Ovary (tissue), 9 donors: Measurements from ENCODE around the gene BHMT2. TPM values are rescaled to one million over a fixed set of nuclear protein-coding genes. Genes with fewer than 3 reads are reported as not detected.

Experiments used
- DNase-seq, 5 donors: peaks; one replicate each; pipeline ENCODE4 v3.0.0-alpha.2; 2019 to 2020
- H3K27ac ChIP-seq, 2 donors: fragments of 200-600 bp; one replicate each; pipeline versions ENCODE4 v1.5.1 to v1.8.0; 2019 to 2022
- H3K27me3 ChIP-seq: fragments of 200-600 bp; one replicate; pipeline ENCODE4 v1.8.0; 2022
- H3K36me3 ChIP-seq: fragments of 200-600 bp; sonication (generic); one replicate; pipeline ENCODE4 v1.5.1; 2019
- H3K4me1 ChIP-seq: one replicate; pipeline ENCODE4 v1.8.1; 2013; ENCODE audit warnings: mild to moderate bottlenecking, moderate library complexity; ENCODE audit not compliant: insufficient read depth
- H3K4me3 ChIP-seq: fragments of 200-600 bp; sonication (generic); one replicate; pipeline ENCODE4 v1.5.1; 2017
- H3K9me3 ChIP-seq, 2 donors: fragments of 200-600 bp in 1 of 2; sonication (generic) in 1 of 2; one replicate each; pipeline versions ENCODE4 v1.5.1 to v1.8.1; 2013 to 2019; ENCODE audit warnings: mild to moderate bottlenecking in 1 of 2, moderate library complexity in 1 of 2
- EP300 ChIP-seq: sonication (generic); formaldehyde crosslinking; IDR thresholded peaks from one replicate; pipeline ENCODE4 v1.6.1; 2017; ENCODE audit warnings: antibody characterized with exemption
- POLR2A ChIP-seq: fragments of 450-650 bp; IDR thresholded peaks from one replicate; pipeline ENCODE4 v1.6.1; 2017; ENCODE audit warnings: antibody characterized with exemption, mild to moderate bottlenecking, moderate library complexity
- WGBS, 3 donors: extraction: QIAGEN DNeasy Blood & Tissue Kit in 1 of 3; methylation state at CpG; one replicate each; pipeline versions ENCODE4 v1.1.5 to v1.1.7; 2013 to 2017; 5-methylcytosine and 5-hydroxymethylcytosine counted together
- intact Hi-C, 4 donors: fragments of 100-400 bp; cut with DNase I; formaldehyde crosslinking; loops; one replicate each; pipeline versions ENCODE4 v1.11.0 to v1.15.1; 2022 to 2023
- polyA plus RNA-seq, 2 donors: library from polyadenylated mRNA; stranded (reverse); fragments of 200-250 nt in 1 of 2; fragments of 350-450 nt in 1 of 2; fragmentation: Illumina TruSeq in 1 of 2; extraction: RNeasy Lipid Tissue Mini Kit (QIAGEN cat#74804) in 1 of 2; gene quantifications; one replicate each; pipeline ENCODE4 v1.2.3, GENCODE V29; 2013 to 2014
- total RNA-seq, 7 donors: library from RNA; depleted of rRNA in 2 of 7; stranded (reverse); fragments of >200 nt in 2 of 7; fragmentation: NEBNext Ultra II Directional in 3 of 7; extraction: Animal tissue kit (Norgen Biotek cat#: 25700) in 3 of 7; gene quantifications; one replicate each; pipeline versions ENCODE4 v1.1.0 to v1.2.4, GENCODE V29; 2016 to 2023
- TF ChIP-seq, protein P1 (sequence below), 3 donors: fragments of 450-650 bp in 2 of 3; fragments of 200-600 bp in 1 of 3; IDR thresholded peaks; one replicate each; pipeline versions ENCODE4 v1.5.1 to v1.8.0; 2016 to 2022; ENCODE audit warnings: antibody characterized with exemption in 3 of 3, mild to moderate bottlenecking in 1 of 3
- donor health status: DM: no; HTN: no; CAD: no; lungs with moderate emphysema.
- donor health status: DM: no; HTN: no; CAD: no.
- donor health status: Bipolar disorder and iron deficiency.
- donor health status: DM: yes; HTN: yes; CAD: no.
- donor health status: DM: no; HTN: no; CAD: no.
- donor health status: DM: yes; HTN: yes; CAD: no.

BHMT2 gene
- total and polyA plus RNA-seq, 9 donors: 3.7 to 18.4 (median 7.9) TPM

DNA sequence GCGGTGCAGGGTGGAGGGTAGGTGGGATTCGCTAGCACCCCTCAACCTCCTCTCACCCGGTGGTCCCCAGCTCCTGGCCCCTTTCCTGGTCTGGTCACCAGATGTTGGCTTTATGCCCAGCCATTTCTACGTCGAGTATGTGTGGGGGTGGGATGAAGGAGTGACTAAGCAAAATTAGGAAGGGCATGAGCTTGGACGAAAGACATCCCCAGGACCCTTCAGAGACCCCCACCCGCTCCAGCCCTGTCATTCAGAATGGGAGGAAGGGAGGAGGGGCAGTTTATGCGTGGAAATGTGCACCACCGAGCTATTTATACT is 742 bp downstream of the BHMT2 start:
- Histone ChIP-seq H3K27me3 (no peaks in the 10 kb centered on the region), H3K27ac (peak overlapping the region in 1 of 2 donors; percentile 48), H3K4me1 (peaks cover 1% of the 10 kb centered on the region), H3K4me3 (peak overlapping the region; percentile 39), H3K9me3 (no peaks in the 10 kb centered on the region), H3K36me3 (no peaks in the 10 kb centered on the region)
- WGBS, 3 donors: 19 to 29% (median 23%) methylated on average over 9 of the region's 9 CpGs
- peak in 1 of 5 donors; percentile 40 for DNase-seq
- intact Hi-C loops: no loop called here
- TF ChIP-seq EP300 (no peak), POLR2A (no peak)
- TF ChIP-seq, protein P1, sequence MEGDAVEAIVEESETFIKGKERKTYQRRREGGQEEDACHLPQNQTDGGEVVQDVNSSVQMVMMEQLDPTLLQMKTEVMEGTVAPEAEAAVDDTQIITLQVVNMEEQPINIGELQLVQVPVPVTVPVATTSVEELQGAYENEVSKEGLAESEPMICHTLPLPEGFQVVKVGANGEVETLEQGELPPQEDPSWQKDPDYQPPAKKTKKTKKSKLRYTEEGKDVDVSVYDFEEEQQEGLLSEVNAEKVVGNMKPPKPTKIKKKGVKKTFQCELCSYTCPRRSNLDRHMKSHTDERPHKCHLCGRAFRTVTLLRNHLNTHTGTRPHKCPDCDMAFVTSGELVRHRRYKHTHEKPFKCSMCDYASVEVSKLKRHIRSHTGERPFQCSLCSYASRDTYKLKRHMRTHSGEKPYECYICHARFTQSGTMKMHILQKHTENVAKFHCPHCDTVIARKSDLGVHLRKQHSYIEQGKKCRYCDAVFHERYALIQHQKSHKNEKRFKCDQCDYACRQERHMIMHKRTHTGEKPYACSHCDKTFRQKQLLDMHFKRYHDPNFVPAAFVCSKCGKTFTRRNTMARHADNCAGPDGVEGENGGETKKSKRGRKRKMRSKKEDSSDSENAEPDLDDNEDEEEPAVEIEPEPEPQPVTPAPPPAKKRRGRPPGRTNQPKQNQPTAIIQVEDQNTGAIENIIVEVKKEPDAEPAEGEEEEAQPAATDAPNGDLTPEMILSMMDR (IDR thresholded peaks at IDR 0.05): no peak

- 74 to 85% (median 84%) methylated on average over 6 of the region's 6 CpGs for WGBS, 3 donors
- intact Hi-C loops: no loop called here
- no peak overlapping the region for H3K27ac ChIP-seq
Measured at GRCh38 chr5:79074641-79075040, 5.1 kb downstream of the BHMT2 start.

GRCh38 chr5:79075646-79076426 is 6.3 kb downstream of the BHMT2 start:
- TF ChIP-seq POLR2A (no peak), EP300 (no peak)
- TF ChIP-seq, protein P1 (IDR thresholded peaks at IDR 0.05): no peak
- 90 to 92% (median 92%) methylated on average over 11 of the region's 11 CpGs for WGBS, 3 donors
- no peak for DNase-seq
- Histone ChIP-seq H3K27me3 (no peaks in the 10 kb centered on the region), H3K9me3 (no peaks in the 10 kb centered on the region), H3K36me3 (no peaks in the 10 kb centered on the region), H3K4me3 (no peak overlapping the region), H3K4me1 (no peaks in the 10 kb centered on the region), H3K27ac (no peak overlapping the region)
- intact Hi-C loops: no loop called here

More at GRCh38 chr5:79074641-79075040, 5.1 kb downstream of the BHMT2 start:
- Histone ChIP-seq H3K36me3 (no peaks in the 10 kb centered on the region), H3K27me3 (no peaks in the 10 kb centered on the region), H3K4me3 (no peak overlapping the region), H3K4me1 (peaks cover 1% of the 10 kb centered on the region), H3K9me3 (no peaks in the 10 kb centered on the region)
- no peak for TF ChIP-seq POLR2A
- TF ChIP-seq, protein P1 (IDR thresholded peaks at IDR 0.05): no peak
- no peak for DNase-seq

DNA sequence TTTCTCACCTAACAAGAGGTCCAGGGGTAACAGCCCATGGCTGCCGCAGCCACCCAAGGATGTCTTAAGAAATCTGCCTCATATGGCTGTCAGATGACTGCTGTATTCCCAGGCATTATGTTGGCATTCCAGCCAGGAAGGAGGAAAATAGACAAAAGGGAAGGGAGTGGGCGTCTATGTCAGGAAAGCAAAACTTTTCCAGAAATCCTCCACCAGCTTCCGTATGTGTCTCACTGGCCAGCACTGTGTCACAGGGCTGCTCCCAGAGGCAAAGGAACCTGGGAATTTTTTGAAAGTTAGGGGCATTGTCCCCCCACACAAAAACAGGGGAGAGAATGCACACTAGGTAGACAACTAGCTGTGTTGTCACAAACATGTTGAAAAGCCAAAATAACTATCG is 7.3 kb downstream of the BHMT2 start:
- no peak overlapping the region for H3K4me3 ChIP-seq
- H3K36me3 ChIP-seq: no peaks in the 10 kb centered on the region
- no peak for DNase-seq
- TF ChIP-seq POLR2A (no peak), EP300 (no peak)
- TF ChIP-seq, protein P1 (IDR thresholded peaks at IDR 0.05): no peak
- H3K9me3 ChIP-seq: no peaks in the 10 kb centered on the region
- intact Hi-C loops: no loop called here
- no peak overlapping the region for H3K27ac ChIP-seq
- H3K27me3 ChIP-seq: no peaks in the 10 kb centered on the region
- WGBS, 3 donors: 48 to 61% (median 53%) methylated on average over 4 of the region's 4 CpGs
- H3K4me1 ChIP-seq: no peaks in the 10 kb centered on the region
